SJCRH30 (cell line): ENCODE measurements around the gene BAZ1A. TPM values are rescaled to one million over a fixed set of nuclear protein-coding genes. Genes with fewer than 3 reads are reported as not detected.

Experiments used
- DNase-seq, 2 experiments: peaks; one replicate each; pipeline ENCODE4 v3.0.0-alpha.2; 2015 to 2020
- H3K27ac ChIP-seq: fragments of 250-450 bp; sonication (Bioruptor Pico); 2 replicates; pipeline ENCODE4 v1.5.1; 2020; ENCODE audit warnings: mild to moderate bottlenecking, moderate library complexity
- H3K27me3 ChIP-seq: fragments of 250-450 bp; sonication (Bioruptor Pico); 2 replicates; pipeline ENCODE4 v1.5.1; 2020; ENCODE audit warnings: mild to moderate bottlenecking, moderate library complexity
- H3K36me3 ChIP-seq: fragments of 250-450 bp; sonication (Bioruptor Pico); 2 replicates; pipeline ENCODE4 v1.5.1; 2020; ENCODE audit warnings: mild to moderate bottlenecking, moderate library complexity
- H3K4me1 ChIP-seq: fragments of 250-450 bp; sonication (Bioruptor Pico); 2 replicates; pipeline ENCODE4 v1.5.1; 2020; ENCODE audit warnings: mild to moderate bottlenecking, moderate library complexity
- H3K4me3 ChIP-seq: fragments of 250-450 bp; sonication (Bioruptor Pico); 2 replicates; pipeline ENCODE4 v1.5.1; 2020; ENCODE audit warnings: mild to moderate bottlenecking, moderate library complexity
- H3K9me3 ChIP-seq: fragments of 250-450 bp; sonication (Bioruptor Pico); replicated peaks from 2 replicates; pipeline ENCODE4 v1.5.1; 2020; ENCODE audit warnings: mild to moderate bottlenecking, moderate library complexity
- total RNA-seq: library from RNA; depleted of rRNA; stranded (reverse); fragments of >200 nt; shearing (Covaris generic); gene quantifications from 2 replicates; pipeline ENCODE4 v1.2.3, GENCODE V29; 2014

Gene BAZ1A
- total RNA-seq, 1 experiment from 2014 or later: 60.8 TPM

- H3K27me3 ChIP-seq: no peaks in the 10 kb centered on the region
- H3K9me3 ChIP-seq: no peaks in the 10 kb centered on the region
- DNase-seq: no peak
- no peak overlapping the region for H3K27ac ChIP-seq
- H3K36me3 ChIP-seq: peaks cover 45% of the 10 kb centered on the region
- H3K4me3 ChIP-seq: no peak overlapping the region
- no peaks in the 10 kb centered on the region for H3K4me1 ChIP-seq
Measured at GRCh38 chr14:34785223-34786006, 89.7 kb downstream of the BAZ1A start.

GRCh38 chr14:34782031-34782430 lies 93.1 kb downstream of the BAZ1A start:
- no peak overlapping the region for H3K27ac ChIP-seq
- H3K9me3 ChIP-seq: no peaks in the 10 kb centered on the region
- H3K4me3 ChIP-seq: no peak overlapping the region
- peaks cover 53% of the 10 kb centered on the region for H3K36me3 ChIP-seq
- no peaks in the 10 kb centered on the region for H3K4me1 ChIP-seq
- H3K27me3 ChIP-seq: no peaks in the 10 kb centered on the region
- no peak for DNase-seq

GRCh38 chr14:34781242-34781641 lies 93.9 kb downstream of the BAZ1A start:
- no peaks in the 10 kb centered on the region for H3K9me3 ChIP-seq
- H3K27me3 ChIP-seq: no peaks in the 10 kb centered on the region
- DNase-seq: no peak
- peaks cover 61% of the 10 kb centered on the region for H3K36me3 ChIP-seq
- no peak overlapping the region for H3K4me3 ChIP-seq
- no peaks in the 10 kb centered on the region for H3K4me1 ChIP-seq
- H3K27ac ChIP-seq: no peak overlapping the region

- Histone ChIP-seq H3K36me3 (peaks cover 66% of the 10 kb centered on the region), H3K4me3 (no peak overlapping the region), H3K4me1 (no peaks in the 10 kb centered on the region), H3K9me3 (no peaks in the 10 kb centered on the region), H3K27ac (no peak overlapping the region), H3K27me3 (no peaks in the 10 kb centered on the region)
- no peak for DNase-seq
Measured at GRCh38 chr14:34780646-34781045, 94.5 kb downstream of the BAZ1A start.

- Histone ChIP-seq H3K9me3 (no peaks in the 10 kb centered on the region), H3K36me3 (peaks cover 68% of the 10 kb centered on the region), H3K4me1 (no peaks in the 10 kb centered on the region), H3K4me3 (no peak overlapping the region), H3K27me3 (no peaks in the 10 kb centered on the region), H3K27ac (no peak overlapping the region)
- DNase-seq: no peak
Measured at GRCh38 chr14:34778744-34779143, 96.4 kb downstream of the BAZ1A start.

GRCh38 chr14:34776611-34777010 lies 98.5 kb downstream of the BAZ1A start:
- H3K4me3 ChIP-seq: no peak overlapping the region
- H3K27ac ChIP-seq: no peak overlapping the region
- H3K9me3 ChIP-seq: no peaks in the 10 kb centered on the region
- no peak for DNase-seq
- no peaks in the 10 kb centered on the region for H3K27me3 ChIP-seq
- no peaks in the 10 kb centered on the region for H3K4me1 ChIP-seq
- peaks cover 54% of the 10 kb centered on the region for H3K36me3 ChIP-seq

GRCh38 chr14:34775922-34776321 lies 99.2 kb downstream of the BAZ1A start:
- Histone ChIP-seq H3K27me3 (no peaks in the 10 kb centered on the region), H3K36me3 (peaks cover 56% of the 10 kb centered on the region), H3K9me3 (no peaks in the 10 kb centered on the region), H3K4me3 (no peak overlapping the region), H3K27ac (no peak overlapping the region), H3K4me1 (no peaks in the 10 kb centered on the region)
- no peak for DNase-seq

GRCh38 chr14:34775342-34775741 lies 99.8 kb downstream of the BAZ1A start:
- no peak for DNase-seq
- Histone ChIP-seq H3K4me3 (no peak overlapping the region), H3K27ac (no peak overlapping the region), H3K4me1 (no peaks in the 10 kb centered on the region), H3K9me3 (no peaks in the 10 kb centered on the region), H3K36me3 (peaks cover 54% of the 10 kb centered on the region), H3K27me3 (no peaks in the 10 kb centered on the region)

- H3K27ac ChIP-seq: no peak overlapping the region
- H3K4me3 ChIP-seq: no peak overlapping the region
- no peaks in the 10 kb centered on the region for H3K9me3 ChIP-seq
- no peaks in the 10 kb centered on the region for H3K4me1 ChIP-seq
- DNase-seq: no peak
- H3K36me3 ChIP-seq: peaks cover 47% of the 10 kb centered on the region
- H3K27me3 ChIP-seq: no peaks in the 10 kb centered on the region
Measured at GRCh38 chr14:34770901-34771300, 104.3 kb downstream of the BAZ1A start.

- H3K9me3 ChIP-seq: no peaks in the 10 kb centered on the region
- no peaks in the 10 kb centered on the region for H3K4me1 ChIP-seq
- no peak for DNase-seq
- no peak overlapping the region for H3K4me3 ChIP-seq
- H3K36me3 ChIP-seq: peaks cover 64% of the 10 kb centered on the region
- no peaks in the 10 kb centered on the region for H3K27me3 ChIP-seq
- no peak overlapping the region for H3K27ac ChIP-seq
Measured at GRCh38 chr14:34766606-34767005, 108.6 kb downstream of the BAZ1A start.

- Histone ChIP-seq H3K4me1 (no peaks in the 10 kb centered on the region), H3K4me3 (no peak overlapping the region), H3K27ac (no peak overlapping the region), H3K9me3 (no peaks in the 10 kb centered on the region), H3K27me3 (no peaks in the 10 kb centered on the region), H3K36me3 (peaks cover 65% of the 10 kb centered on the region)
- no peak for DNase-seq
Measured at GRCh38 chr14:34766060-34766459, 109.1 kb downstream of the BAZ1A start.

- Histone ChIP-seq H3K9me3 (no peaks in the 10 kb centered on the region), H3K27ac (no peak overlapping the region), H3K4me3 (no peak overlapping the region), H3K36me3 (peaks cover 53% of the 10 kb centered on the region), H3K4me1 (no peaks in the 10 kb centered on the region), H3K27me3 (no peaks in the 10 kb centered on the region)
- no peak for DNase-seq
Measured at GRCh38 chr14:34755215-34755614, 119.9 kb downstream of the BAZ1A start.

GRCh38 chr14:34754687-34755086 lies 120.5 kb downstream of the BAZ1A start:
- peaks cover 49% of the 10 kb centered on the region for H3K36me3 ChIP-seq
- H3K4me3 ChIP-seq: no peak overlapping the region
- H3K27me3 ChIP-seq: no peaks in the 10 kb centered on the region
- no peak overlapping the region for H3K27ac ChIP-seq
- no peak for DNase-seq
- no peaks in the 10 kb centered on the region for H3K4me1 ChIP-seq
- H3K9me3 ChIP-seq: no peaks in the 10 kb centered on the region

GRCh38 chr14:34750670-34751069 lies 124.5 kb downstream of the BAZ1A start:
- H3K27me3 ChIP-seq: no peaks in the 10 kb centered on the region
- H3K9me3 ChIP-seq: no peaks in the 10 kb centered on the region
- peaks cover 25% of the 10 kb centered on the region for H3K36me3 ChIP-seq
- no peak overlapping the region for H3K4me3 ChIP-seq
- no peaks in the 10 kb centered on the region for H3K4me1 ChIP-seq
- no peak overlapping the region for H3K27ac ChIP-seq
- no peak for DNase-seq

- Histone ChIP-seq H3K27me3 (no peaks in the 10 kb centered on the region), H3K36me3 (peaks cover 25% of the 10 kb centered on the region), H3K9me3 (no peaks in the 10 kb centered on the region), H3K27ac (no peak overlapping the region), H3K4me3 (no peak overlapping the region), H3K4me1 (no peaks in the 10 kb centered on the region)
- DNase-seq: no peak
Measured at GRCh38 chr14:34750233-34750632, 124.9 kb downstream of the BAZ1A start.

- no peak for DNase-seq
- H3K9me3 ChIP-seq: no peaks in the 10 kb centered on the region
- H3K4me1 ChIP-seq: no peaks in the 10 kb centered on the region
- H3K4me3 ChIP-seq: no peak overlapping the region
- no peak overlapping the region for H3K27ac ChIP-seq
- H3K27me3 ChIP-seq: no peaks in the 10 kb centered on the region
- H3K36me3 ChIP-seq: peaks cover 19% of the 10 kb centered on the region
Measured at GRCh38 chr14:34749408-34749807, 125.8 kb downstream of the BAZ1A start.
